Measurements from ENCODE around the gene FADS6. TPM values are rescaled to one million over a fixed set of nuclear protein-coding genes. Genes with fewer than 3 reads are reported as not detected.

FADS6 gene
- total and polyA plus RNA-seq, 10 of the 15 experiments (the other 5 are each of a cell fraction or from before 2014, with no cell fraction given) = not detected

- TF ChIP-seq BCL3 (IDR thresholded peaks at IDR 0.05; ENCODE audit: borderline replicate concordance, insufficient read depth, low read depth, low read length, poor library complexity, severe bottlenecking) (no peak), ZNF384 (IDR thresholded peaks at IDR 0.05; ENCODE audit: borderline replicate concordance, low read depth, low read length) (no peak), ZSCAN29 (IDR thresholded peaks at IDR 0.05) (no peak), RB1 (IDR thresholded peaks at IDR 0.05; ENCODE audit: borderline replicate concordance) (no peak), TCF7 (IDR thresholded peaks at IDR 0.05; ENCODE audit: borderline replicate concordance) (no peak), IRF5 (IDR thresholded peaks at IDR 0.05; ENCODE audit: borderline replicate concordance) (no peak), EP300 (IDR thresholded peaks at IDR 0.05; ENCODE audit: borderline replicate concordance in 1 of 2, control insufficient read depth in 1 of 2, low read depth in 2 of 2, low read length in 2 of 2) (no peak)
These were observed 10.2 kb upstream of the FADS6 start (continued) for GRCh38 chr17:74903671-74904070.

GRCh38 chr17:74903034-74903433 lies 9.6 kb upstream of the FADS6 start:
- H3K9me3 ChIP-seq (replicated peaks; ENCODE audit: control insufficient read depth, insufficient read depth, low read length) = no peaks in the 10 kb centered on the region
- DNase-seq (ENCODE audit: low read depth, low spot score) = no peak
- no TSS peak for BruUV-seq (replicated peaks)
- H3K4me2 ChIP-seq (ENCODE audit: control insufficient read depth, insufficient read depth) = no peak overlapping the region
- ATAC-seq = no peak
- ChIA-PET RAD21 (ENCODE audit: unreplicated experiment) (no interaction called here), POLR2A (no interaction called here), SMC1A (ENCODE audit: uncharacterized antibody, unreplicated experiment) (no interaction called here), CTCF (interaction anchor here (1.6 kb wide), 1 partner anchor 58 kb away, joined by 4 read pairs; no protein-coding TSS in a partner anchor)
- no peak overlapping the region for H2AFZ ChIP-seq (ENCODE audit: control insufficient read depth, low read depth, low read length)
- H3K9ac ChIP-seq (ENCODE audit: control insufficient read depth, insufficient read depth, low read length) = no peak overlapping the region
- intact Hi-C loops (cut with micrococcal nuclease; ENCODE audit: unreplicated experiment) = no loop called here
- no peak for FAIRE-seq
- no peaks in the 10 kb centered on the region for H4K20me1 ChIP-seq (ENCODE audit: control insufficient read depth, insufficient read depth)
- WGBS (ENCODE audit: insufficient coverage, insufficient replicate concordance, low lambda C conversion rate, missing lambda C conversion rate) = 59% methylated on average over 9 of the region's 9 CpGs
- H3K4me3 ChIP-seq = no peak overlapping the region
- peaks cover 1 to 3% of the 10 kb centered on the region in 2 experiments; a peak in 2 of 4 replicates for H3K27me3 ChIP-seq (replicated peaks in 1 of 2; ENCODE audit: control insufficient read depth in 2 of 2, insufficient read depth in 2 of 2, low read length in 1 of 2)
- H3K36me3 ChIP-seq (ENCODE audit: control insufficient read depth in 2 of 2, insufficient read depth in 2 of 2, low read length in 1 of 2) = no peaks in the 10 kb centered on the region
- in situ Hi-C loops (cut with MboI) = no loop called here
- H3K27ac ChIP-seq (ENCODE audit: control insufficient read depth, insufficient read depth) = no peak overlapping the region
- H3K4me1 ChIP-seq (ENCODE audit: control insufficient read depth, insufficient read depth, low read length) = no peaks in the 10 kb centered on the region
- H3K79me2 ChIP-seq (ENCODE audit: control insufficient read depth, insufficient read depth, low read length) = no peaks in the 10 kb centered on the region
- no peak for TF ChIP-seq EGR1 (IDR thresholded peaks at IDR 0.05; ENCODE audit: borderline replicate concordance in 1 of 2, low read depth in 2 of 2, low read length in 2 of 2)
- no peak for TF ChIP-seq GATAD2B (conservative IDR thresholded peaks at IDR 0.05; ENCODE audit: low read depth)
- TF ChIP-seq STAT1 (conservative IDR thresholded peaks at IDR 0.05) = no peak
- TF ChIP-seq ZNF622 (IDR thresholded peaks at IDR 0.05) = no peak
- TF ChIP-seq ATF2 (IDR thresholded peaks at IDR 0.05; ENCODE audit: low read length) = no peak
- no peak for TF ChIP-seq REST (IDR thresholded peaks at IDR 0.05; ENCODE audit: low read depth, low read length)
- TF ChIP-seq NR2C2 (IDR thresholded peaks at IDR 0.05; ENCODE audit: borderline replicate concordance, control insufficient read depth, insufficient read length, low read depth) = no peak
- TF ChIP-seq TCF7 (IDR thresholded peaks at IDR 0.05; ENCODE audit: borderline replicate concordance) = no peak
- no peak for TF ChIP-seq IKZF1 (conservative IDR thresholded peaks at IDR 0.05)
- TF ChIP-seq EP300 (IDR thresholded peaks at IDR 0.05; ENCODE audit: borderline replicate concordance in 1 of 2, control insufficient read depth in 1 of 2, low read depth in 2 of 2, low read length in 2 of 2) = no peak
- TF ChIP-seq POLR2A (IDR thresholded peaks at IDR 0.05; ENCODE audit: low read depth, low read length) = no peak

Measured in GM12878 (cell line).